ENCODE results near the gene PXMP4. TPM values are rescaled to one million over a fixed set of nuclear protein-coding genes. Genes with fewer than 3 reads are reported as not detected.

PXMP4 gene
- total RNA-seq, 1 donor from 2014 or later: 13.5 TPM

- Histone ChIP-seq H3K27ac (replicated peaks) (peak overlapping the region; percentile 27), H3K4me1 (peaks cover 30% of the 10 kb centered on the region), H3K9me3 (replicated peaks) (no peaks in the 10 kb centered on the region), H3K4me3 (no peak overlapping the region), H3K27me3 (ENCODE audit: low read depth) (no peaks in the 10 kb centered on the region), H3K36me3 (no peaks in the 10 kb centered on the region)
- TF ChIP-seq CTCF (IDR thresholded peaks at IDR 0.05; ENCODE audit: borderline replicate concordance): no peak
- no peak for DNase-seq
- intact Hi-C loops (cut with micrococcal nuclease): no loop called here
These were observed 31.8 kb downstream of the PXMP4 start for GRCh38 chr20:33687993-33688937.

DNA sequence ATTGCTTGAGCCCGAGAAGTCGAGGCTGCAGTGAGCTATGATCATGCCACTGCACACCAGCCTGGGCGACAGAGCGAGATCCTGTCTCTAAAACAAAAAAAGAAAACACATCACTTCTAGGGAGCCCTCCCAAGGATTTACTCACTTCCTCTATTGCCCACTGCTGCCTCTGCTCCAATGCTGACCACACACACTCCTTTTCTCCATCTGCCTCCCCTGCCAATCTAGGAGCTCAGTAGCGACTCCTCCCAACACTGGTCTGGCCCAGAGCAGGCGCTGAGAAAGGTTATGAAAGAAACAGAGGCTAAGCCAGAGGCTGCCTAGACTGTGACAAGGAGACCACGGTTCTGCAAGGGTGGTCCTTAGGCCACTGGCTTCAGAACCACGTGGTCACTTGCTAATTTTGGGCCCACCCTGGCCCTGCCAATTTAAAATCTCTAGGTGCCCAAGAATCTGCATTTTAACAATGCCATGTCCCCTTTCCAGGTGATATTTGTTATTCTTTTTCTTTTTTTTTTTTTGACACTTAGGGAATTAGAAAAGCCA lies 32.7 kb downstream of the PXMP4 start:
- Histone ChIP-seq H3K4me3 (no peak overlapping the region), H3K27me3 (ENCODE audit: low read depth) (no peaks in the 10 kb centered on the region), H3K27ac (replicated peaks) (no peak overlapping the region), H3K9me3 (replicated peaks) (no peaks in the 10 kb centered on the region), H3K36me3 (no peaks in the 10 kb centered on the region), H3K4me1 (peaks cover 30% of the 10 kb centered on the region)
- no peak for DNase-seq
- no peak for TF ChIP-seq CTCF (IDR thresholded peaks at IDR 0.05; ENCODE audit: borderline replicate concordance)
- intact Hi-C loops (cut with micrococcal nuclease): no loop called here

GRCh38 chr20:33686984-33687366 lies 33.1 kb downstream of the PXMP4 start:
- Histone ChIP-seq H3K4me1 (peaks cover 30% of the 10 kb centered on the region), H3K27me3 (ENCODE audit: low read depth) (no peaks in the 10 kb centered on the region), H3K36me3 (no peaks in the 10 kb centered on the region), H3K9me3 (replicated peaks) (no peaks in the 10 kb centered on the region), H3K27ac (replicated peaks) (peak overlapping the region; percentile 73), H3K4me3 (peak overlapping the region; percentile 60)
- intact Hi-C loops (cut with micrococcal nuclease): no loop called here
- no peak for TF ChIP-seq CTCF (IDR thresholded peaks at IDR 0.05; ENCODE audit: borderline replicate concordance)
- DNase-seq: no peak

DNA sequence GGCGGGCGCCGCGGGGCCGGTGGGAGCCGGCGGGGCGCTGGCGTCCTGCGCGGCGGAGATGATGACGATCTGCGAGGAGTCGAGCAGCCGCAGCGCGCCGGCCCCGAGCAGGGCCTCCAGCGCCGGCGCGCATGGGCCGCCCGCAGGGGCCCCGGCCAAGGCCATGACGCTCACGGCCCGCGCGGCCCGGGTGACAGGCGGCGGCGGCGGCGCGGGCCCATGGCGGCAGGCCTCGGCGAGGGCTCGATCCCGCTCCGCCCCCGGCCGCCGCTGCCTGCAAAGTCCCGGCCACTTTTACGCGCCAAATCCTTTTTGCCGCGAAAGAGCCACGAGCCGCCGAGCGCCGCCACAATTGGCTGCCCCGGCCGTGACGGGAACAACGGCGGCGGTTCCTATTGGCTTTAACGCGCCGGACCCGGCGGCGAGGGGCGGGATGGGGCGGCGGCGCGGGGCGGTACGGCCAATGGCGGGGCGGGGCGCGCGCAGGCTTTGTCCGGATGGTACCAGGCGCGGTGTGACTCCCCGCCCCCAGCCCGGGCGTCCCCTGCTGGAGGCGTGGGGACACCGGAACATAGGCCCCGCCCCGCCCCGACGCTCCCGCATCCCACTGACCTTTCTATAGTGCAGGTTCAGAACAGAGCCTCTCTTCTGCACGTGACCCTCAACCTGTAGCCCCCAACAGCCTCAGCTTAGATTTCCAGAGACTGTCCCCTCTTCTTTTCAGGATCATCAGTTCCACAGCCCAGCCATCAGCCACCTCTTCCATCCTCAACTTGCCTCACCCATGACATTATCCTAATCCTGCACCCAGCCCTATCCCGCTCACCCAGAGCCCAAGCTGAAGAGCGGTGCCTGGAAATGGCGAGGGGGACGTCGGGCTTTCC lies 33.8 kb downstream of the PXMP4 start, which contains the start of gene E2F1:
Gene E2F1 (minus strand): TSS at position 286 of the 884 bp plus-strand sequence. CDS start 121 bp downstream, at position 165.
- TF ChIP-seq CTCF (IDR thresholded peaks at IDR 0.05; ENCODE audit: borderline replicate concordance): peak; percentile 61
- peak within 1 kb of the TSS; percentile 60 for H3K4me3 ChIP-seq
- H3K27me3 ChIP-seq (ENCODE audit: low read depth): no peaks in the 10 kb centered on the region
- peak within 1 kb of the TSS; percentile 73 for H3K27ac ChIP-seq (replicated peaks)
- intact Hi-C loops (cut with micrococcal nuclease): no loop called here
- peak; percentile 97 for DNase-seq
- no peaks in the 10 kb centered on the region for H3K36me3 ChIP-seq
- peaks cover 30% of the 10 kb centered on the region for H3K4me1 ChIP-seq
- no peaks in the 10 kb centered on the region for H3K9me3 ChIP-seq (replicated peaks)

Measured in left ventricle myocardium inferior (tissue), 1 donor.